Lower leg skin (tissue), 3 donors: ENCODE measurements around the gene PIAS3.

Experiments
- CTCF ChIP-seq, 3 donors: fragments of 450-650 bp; IDR thresholded peaks; one replicate each; pipeline ENCODE4 v1.5.1; 2016; ENCODE audit warnings: antibody characterized with exemption in 3 of 3, mild to moderate bottlenecking in 3 of 3, moderate library complexity in 2 of 3
- POLR2A ChIP-seq, 2 donors: fragments of 450-650 bp; IDR thresholded peaks; one replicate each; pipeline ENCODE4 v1.6.1; 2016 to 2017; ENCODE audit warnings: antibody characterized with exemption in 2 of 2, mild to moderate bottlenecking in 1 of 2, moderate library complexity in 1 of 2

DNA sequence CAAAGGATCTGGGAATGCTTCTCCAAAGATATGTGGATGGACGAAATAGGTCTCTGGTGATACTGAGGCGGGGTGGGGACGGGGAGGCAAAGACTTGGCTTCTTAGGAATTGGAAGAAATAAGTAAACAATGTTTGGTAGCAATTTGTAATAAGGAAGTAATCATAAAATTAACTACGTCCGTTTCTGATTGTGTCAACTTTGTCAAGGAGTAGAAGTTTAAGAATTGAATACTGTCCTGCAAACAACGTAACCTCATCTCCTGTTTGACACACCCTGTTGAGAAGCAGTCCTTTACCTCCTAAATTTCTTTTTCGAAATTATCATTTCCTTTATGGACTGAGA, 34.4 kb downstream of the PIAS3 start:
- TF ChIP-seq CTCF (IDR thresholded peaks at IDR 0.05) (no peak), POLR2A (IDR thresholded peaks at IDR 0.05) (no peak)
